ENCODE results near the gene COPS3. TPM values are rescaled to one million over a fixed set of nuclear protein-coding genes. Genes with fewer than 3 reads are reported as not detected.

Gene COPS3
- total and polyA plus RNA-seq, 9 donors, result 38.1 to 68.8 (median 49.9) TPM

DNA sequence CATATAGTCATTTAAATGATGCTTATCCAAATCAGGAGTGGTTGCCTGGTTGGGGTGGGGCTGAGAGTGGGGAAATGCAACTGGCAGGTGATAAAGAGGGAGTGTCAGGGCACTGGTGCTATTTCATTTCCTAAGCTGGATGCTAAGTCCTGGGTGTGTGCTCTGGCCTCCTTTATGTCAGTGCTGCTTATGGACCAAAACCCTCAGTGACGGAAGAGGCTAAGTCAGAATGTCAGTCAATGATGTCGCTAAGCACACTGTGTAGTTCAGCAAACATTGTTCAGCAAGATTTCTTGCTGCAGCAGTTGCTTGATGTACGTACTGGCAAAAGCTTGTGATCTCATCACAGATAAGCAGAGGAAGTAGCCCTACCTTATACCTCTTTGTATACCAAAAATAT is 27.6 kb downstream of the COPS3 start:
- no peak for DNase-seq
- no peak for TF ChIP-seq EP300 (IDR thresholded peaks at IDR 0.05)
- TF ChIP-seq POLR2A (IDR thresholded peaks at IDR 0.05), result no peak
- TF ChIP-seq CTCF (IDR thresholded peaks at IDR 0.05), result no peak
- Histone ChIP-seq H3K4me1 (ENCODE audit: insufficient read depth) (no peaks in the 10 kb centered on the region), H3K27me3 (no peaks in the 10 kb centered on the region), H3K36me3 (no peaks in the 10 kb centered on the region), H3K27ac (no peak overlapping the region), H3K4me3 (no peak overlapping the region), H3K9me3 (no peaks in the 10 kb centered on the region)
- intact Hi-C loops (cut with DNase I), result no loop called here
- WGBS, 3 donors, result 89 to 90% (median 89%) methylated on average over 3 of the region's 3 CpGs

DNA sequence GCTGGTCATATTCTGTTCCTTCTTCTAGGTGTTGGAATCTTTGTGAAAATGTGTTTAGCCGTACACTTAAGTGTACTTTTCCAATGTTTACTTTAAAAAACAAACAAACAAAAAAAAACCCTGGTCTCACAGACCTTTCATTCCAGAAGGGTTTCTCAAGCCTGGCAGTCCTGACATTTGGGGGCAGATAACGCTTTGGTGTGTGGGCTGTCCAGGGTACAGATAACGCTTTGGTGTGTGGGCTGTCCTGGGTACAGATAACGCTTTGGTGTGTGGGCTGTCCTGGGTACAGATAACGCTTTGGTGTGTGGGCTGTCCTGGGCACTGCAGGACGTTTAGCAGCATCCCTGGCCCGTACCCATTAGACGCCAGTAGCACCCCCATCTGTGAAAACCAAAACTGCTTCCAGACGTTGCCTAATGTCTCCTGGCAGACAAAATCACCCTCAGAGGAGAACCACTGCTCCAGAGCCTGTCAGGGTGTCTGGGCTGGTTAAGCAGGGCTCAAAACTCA is 28.8 kb downstream of the COPS3 start:
- intact Hi-C loops (cut with DNase I), result no loop called here
- no peak overlapping the region for H3K27ac ChIP-seq
- no peaks in the 10 kb centered on the region for H3K4me1 ChIP-seq (ENCODE audit: insufficient read depth)
- TF ChIP-seq EP300 (IDR thresholded peaks at IDR 0.05) (no peak), POLR2A (IDR thresholded peaks at IDR 0.05) (no peak), CTCF (IDR thresholded peaks at IDR 0.05) (no peak)
- no peaks in the 10 kb centered on the region for H3K27me3 ChIP-seq
- 52 to 68% (median 61%) methylated on average over 9 of the region's 9 CpGs for WGBS, 3 donors
- DNase-seq, result no peak
- H3K36me3 ChIP-seq, result no peaks in the 10 kb centered on the region
- H3K9me3 ChIP-seq, result no peaks in the 10 kb centered on the region
- H3K4me3 ChIP-seq, result no peak overlapping the region

GRCh38 chr17:17246879-17247278 is 34.2 kb downstream of the COPS3 start:
- no peaks in the 10 kb centered on the region for H3K4me1 ChIP-seq (ENCODE audit: insufficient read depth)
- WGBS, 3 donors, result 83 to 84% (median 83%) methylated on average over 3 of the region's 3 CpGs
- H3K27ac ChIP-seq, result no peak overlapping the region
- DNase-seq, result no peak
- intact Hi-C loops (cut with DNase I), result no loop called here
- TF ChIP-seq POLR2A (IDR thresholded peaks at IDR 0.05) (no peak), CTCF (IDR thresholded peaks at IDR 0.05) (no peak), EP300 (IDR thresholded peaks at IDR 0.05) (no peak)
- no peaks in the 10 kb centered on the region for H3K36me3 ChIP-seq
- no peaks in the 10 kb centered on the region for H3K27me3 ChIP-seq
- no peak overlapping the region for H3K4me3 ChIP-seq
- H3K9me3 ChIP-seq, result no peaks in the 10 kb centered on the region

DNA sequence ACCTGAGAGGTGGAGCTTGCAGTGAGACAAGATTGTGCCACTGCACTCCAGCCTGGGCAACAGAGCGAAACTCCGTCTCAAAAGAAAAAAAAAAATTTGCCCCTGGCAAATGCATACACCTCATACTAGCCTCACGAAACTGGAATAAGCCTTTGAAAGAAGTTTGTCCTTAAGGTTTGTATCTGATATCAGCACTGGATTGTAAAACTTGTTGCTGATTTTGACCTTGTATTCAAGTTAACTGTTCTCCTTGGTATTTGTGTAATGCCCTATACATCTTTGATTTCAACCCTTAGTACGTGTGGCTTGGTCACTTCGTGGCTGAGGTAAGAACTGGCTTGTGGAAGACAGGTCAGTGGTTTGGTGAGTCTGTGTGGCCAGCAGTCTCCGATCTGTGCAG is 37.9 kb downstream of the COPS3 start:
- H3K27me3 ChIP-seq, result no peaks in the 10 kb centered on the region
- 84 to 94% (median 91%) methylated on average over 6 of the region's 6 CpGs for WGBS, 3 donors
- no peaks in the 10 kb centered on the region for H3K9me3 ChIP-seq
- intact Hi-C loops (cut with DNase I), result no loop called here
- H3K36me3 ChIP-seq, result no peaks in the 10 kb centered on the region
- DNase-seq, result no peak
- H3K4me3 ChIP-seq, result no peak overlapping the region
- no peak for TF ChIP-seq CTCF (IDR thresholded peaks at IDR 0.05)
- no peak for TF ChIP-seq POLR2A (IDR thresholded peaks at IDR 0.05)
- TF ChIP-seq EP300 (IDR thresholded peaks at IDR 0.05), result no peak
- H3K4me1 ChIP-seq (ENCODE audit: insufficient read depth), result peaks cover under 1% of the 10 kb centered on the region
- H3K27ac ChIP-seq, result no peak overlapping the region

Data from ovary (tissue), 9 donors.